Glutamatergic neuron (in vitro differentiated cells): Measurements from ENCODE around the gene NRARP. TPM values are rescaled to one million over a fixed set of nuclear protein-coding genes. Genes with fewer than 3 reads are reported as not detected.
A peak's percentile ranks its signal among the peaks of the same experiment; 100 is the strongest.

Experiments used
- DNase-seq: peaks from one replicate; pipeline ENCODE4 v3.0.0; 2022
- H3K27ac Mint-ChIP-seq: one replicate; pipeline ENCODE4 v1.8.0; 2020; ENCODE audit warnings: mild to moderate bottlenecking, mixed read lengths, inconsistent platforms; ENCODE audit not compliant: unreplicated experiment
- H3K27me3 Mint-ChIP-seq: one replicate; pipeline ENCODE4 v1.8.0; 2020; ENCODE audit warnings: mild to moderate bottlenecking, moderate library complexity, mixed read lengths, inconsistent platforms; ENCODE audit not compliant: unreplicated experiment
- H3K36me3 Mint-ChIP-seq: one replicate; pipeline ENCODE4 v1.8.0; 2020; ENCODE audit warnings: mild to moderate bottlenecking, mixed read lengths, inconsistent platforms; ENCODE audit not compliant: unreplicated experiment
- H3K4me1 Mint-ChIP-seq: one replicate; pipeline ENCODE4 v1.8.0; 2020; ENCODE audit warnings: mild to moderate bottlenecking, low read depth, mixed read lengths, inconsistent platforms; ENCODE audit not compliant: unreplicated experiment
- H3K4me3 Mint-ChIP-seq: one replicate; pipeline ENCODE4 v1.8.0; 2020; ENCODE audit warnings: mild to moderate bottlenecking, mixed read lengths, inconsistent platforms; ENCODE audit not compliant: unreplicated experiment
- H3K9me3 Mint-ChIP-seq: one replicate; pipeline ENCODE4 v1.8.0; 2020; ENCODE audit warnings: mild to moderate bottlenecking, moderate library complexity, mixed read lengths, inconsistent platforms; ENCODE audit not compliant: unreplicated experiment
- total RNA-seq: library from RNA; stranded (reverse); fragmentation: NEBNext Ultra II Directional; extraction: Animal tissue kit (Norgen Biotek cat#: 25700); gene quantifications from one replicate; pipeline ENCODE4 v1.2.1, GENCODE V29; 2021; ENCODE audit not compliant: unreplicated experiment
- TF ChIP-seq, protein P1 (sequence below): fragments of 200-600 bp; sonication (generic); IDR thresholded peaks from one replicate; pipeline ENCODE4 v1.5.0; 2021; ENCODE audit not compliant: partially characterized antibody, unreplicated experiment

The NRARP gene
- total RNA-seq, 1 donor from 2014 or later: 15.2 TPM

DNA sequence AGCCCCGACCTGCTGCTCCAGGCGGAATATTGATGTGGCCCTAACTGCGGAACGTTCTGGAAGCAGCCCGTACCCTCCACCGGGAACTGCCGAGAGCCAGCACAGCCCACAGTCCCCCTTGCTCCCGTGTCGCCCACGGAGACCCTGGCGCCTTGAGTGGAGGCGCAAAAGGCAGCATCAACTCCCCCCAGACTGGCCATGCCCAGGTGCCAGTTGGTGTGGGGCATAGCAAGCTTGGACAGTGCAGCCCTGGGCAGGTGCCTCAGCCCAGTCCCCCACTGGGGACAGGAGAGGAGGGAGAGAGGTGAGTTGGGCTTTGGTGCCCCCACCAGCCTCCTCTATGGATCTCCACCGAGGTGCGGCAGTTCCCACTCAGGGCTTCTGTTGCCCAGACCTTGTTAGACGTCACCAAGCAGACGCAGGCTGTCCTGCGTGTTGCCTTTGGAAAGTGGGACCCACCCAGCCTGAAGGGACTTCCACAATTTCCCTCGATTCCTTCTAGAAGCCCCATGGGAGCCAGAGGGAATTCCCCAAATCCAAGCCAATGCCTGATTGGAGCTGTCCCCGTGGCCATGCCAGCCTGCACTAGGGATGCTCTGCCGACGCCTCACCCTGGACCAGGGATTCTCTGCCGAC is 19.8 kb upstream of the NRARP start:
- H3K27me3 Mint-ChIP-seq: peaks cover 3% of the 10 kb centered on the region
- TF ChIP-seq, protein P1, sequence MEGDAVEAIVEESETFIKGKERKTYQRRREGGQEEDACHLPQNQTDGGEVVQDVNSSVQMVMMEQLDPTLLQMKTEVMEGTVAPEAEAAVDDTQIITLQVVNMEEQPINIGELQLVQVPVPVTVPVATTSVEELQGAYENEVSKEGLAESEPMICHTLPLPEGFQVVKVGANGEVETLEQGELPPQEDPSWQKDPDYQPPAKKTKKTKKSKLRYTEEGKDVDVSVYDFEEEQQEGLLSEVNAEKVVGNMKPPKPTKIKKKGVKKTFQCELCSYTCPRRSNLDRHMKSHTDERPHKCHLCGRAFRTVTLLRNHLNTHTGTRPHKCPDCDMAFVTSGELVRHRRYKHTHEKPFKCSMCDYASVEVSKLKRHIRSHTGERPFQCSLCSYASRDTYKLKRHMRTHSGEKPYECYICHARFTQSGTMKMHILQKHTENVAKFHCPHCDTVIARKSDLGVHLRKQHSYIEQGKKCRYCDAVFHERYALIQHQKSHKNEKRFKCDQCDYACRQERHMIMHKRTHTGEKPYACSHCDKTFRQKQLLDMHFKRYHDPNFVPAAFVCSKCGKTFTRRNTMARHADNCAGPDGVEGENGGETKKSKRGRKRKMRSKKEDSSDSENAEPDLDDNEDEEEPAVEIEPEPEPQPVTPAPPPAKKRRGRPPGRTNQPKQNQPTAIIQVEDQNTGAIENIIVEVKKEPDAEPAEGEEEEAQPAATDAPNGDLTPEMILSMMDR: no peak
- H3K4me1 Mint-ChIP-seq: peaks cover 4% of the 10 kb centered on the region
- no peak overlapping the region for H3K27ac Mint-ChIP-seq
- peaks cover 8% of the 10 kb centered on the region for H3K9me3 Mint-ChIP-seq
- H3K4me3 Mint-ChIP-seq: no peak overlapping the region
- peaks cover 10% of the 10 kb centered on the region for H3K36me3 Mint-ChIP-seq
- no peak for DNase-seq

DNA sequence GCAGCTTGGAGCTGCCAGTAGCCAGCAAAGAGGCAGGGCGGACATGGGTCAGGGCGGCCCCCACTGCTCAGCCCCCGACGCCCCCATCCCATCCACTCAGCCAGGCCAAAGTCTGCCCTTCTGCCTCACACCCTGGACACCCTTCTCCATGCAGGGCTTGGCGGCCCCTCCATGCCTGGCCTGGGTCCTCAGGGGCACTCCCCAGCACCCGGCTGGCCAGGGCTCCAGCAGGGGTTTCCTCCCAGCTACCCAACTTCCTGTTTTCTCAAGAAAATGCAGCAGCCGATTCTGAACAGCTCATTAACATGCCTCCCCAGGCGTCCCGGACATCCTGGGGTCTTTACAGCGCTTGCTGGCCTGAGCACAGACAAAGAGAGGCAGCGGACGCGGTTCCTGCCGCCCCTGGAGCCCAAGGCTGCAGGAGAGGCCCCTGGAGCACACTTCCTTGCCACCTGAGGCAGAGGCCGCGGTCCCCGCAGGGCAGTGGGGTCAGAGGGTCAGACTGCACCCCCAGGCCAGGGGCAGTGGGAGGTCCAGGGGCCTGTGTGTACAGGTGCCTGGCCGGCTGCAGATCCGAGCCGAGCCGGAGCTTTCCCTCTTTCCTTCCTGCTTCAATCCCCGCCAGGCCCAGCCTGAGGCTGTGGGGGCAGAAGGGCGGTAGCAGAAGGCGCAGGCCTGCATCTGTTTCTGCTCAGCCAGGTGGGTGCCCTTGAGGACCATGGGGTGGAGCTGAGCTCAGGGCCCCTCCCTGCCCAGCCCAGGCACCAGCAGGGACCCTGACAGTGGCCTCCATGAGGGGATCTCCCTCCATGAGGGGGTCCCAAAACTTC is 18.7 kb upstream of the NRARP start:
- TF ChIP-seq, protein P1: no peak
- Mint-ChIP-seq H3K27me3 (peaks cover 3% of the 10 kb centered on the region), H3K4me1 (peaks cover 4% of the 10 kb centered on the region), H3K27ac (peak overlapping the region; percentile 73), H3K4me3 (no peak overlapping the region), H3K36me3 (no peaks in the 10 kb centered on the region), H3K9me3 (peaks cover 4% of the 10 kb centered on the region)
- peak; percentile 61 for DNase-seq

DNA sequence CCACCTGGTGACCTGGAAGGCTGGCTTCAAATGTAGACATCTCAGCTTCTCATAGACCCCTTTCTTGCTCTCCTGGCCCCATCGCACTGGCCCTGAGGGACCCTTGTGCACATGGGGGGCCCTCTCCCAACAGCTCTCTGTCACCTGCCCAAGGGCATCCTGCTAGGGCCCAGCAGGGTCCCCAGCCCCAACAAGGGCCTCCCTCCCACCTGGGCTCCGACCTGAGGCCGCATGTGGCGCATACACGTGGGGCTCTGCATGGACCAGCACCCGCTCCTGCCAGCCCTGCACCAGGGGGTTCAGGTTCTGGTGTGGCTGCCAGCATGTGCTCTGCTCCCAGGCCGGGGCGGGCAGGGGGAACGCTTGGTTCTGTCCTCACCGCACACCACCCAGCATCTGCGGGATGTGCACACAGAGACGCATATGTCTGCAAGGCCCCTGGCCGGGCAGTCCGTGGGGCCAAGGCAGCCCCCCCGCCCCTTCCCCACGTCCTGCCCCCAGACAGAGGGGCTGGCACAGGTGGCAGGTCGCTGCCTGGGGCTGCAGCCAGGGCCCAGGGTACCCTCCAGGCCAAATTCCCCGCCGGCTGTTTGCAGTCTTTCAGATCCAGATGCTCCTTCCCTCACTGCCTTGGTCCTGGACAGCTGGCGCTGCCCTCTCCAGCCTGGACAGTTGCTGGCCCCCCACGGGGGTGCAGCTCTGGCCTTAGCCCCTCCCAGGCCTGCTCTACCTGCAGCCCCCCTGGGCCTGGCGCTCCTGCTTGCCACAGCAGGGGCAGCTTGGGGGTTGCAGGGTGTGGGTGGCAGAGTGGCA is 17.9 kb upstream of the NRARP start:
- H3K27me3 Mint-ChIP-seq: peaks cover 3% of the 10 kb centered on the region
- H3K9me3 Mint-ChIP-seq: peaks cover 4% of the 10 kb centered on the region
- no peaks in the 10 kb centered on the region for H3K36me3 Mint-ChIP-seq
- TF ChIP-seq, protein P1: no peak
- peak; percentile 24 for DNase-seq
- H3K4me1 Mint-ChIP-seq: peaks cover 4% of the 10 kb centered on the region
- no peak overlapping the region for H3K4me3 Mint-ChIP-seq
- no peak overlapping the region for H3K27ac Mint-ChIP-seq

DNA sequence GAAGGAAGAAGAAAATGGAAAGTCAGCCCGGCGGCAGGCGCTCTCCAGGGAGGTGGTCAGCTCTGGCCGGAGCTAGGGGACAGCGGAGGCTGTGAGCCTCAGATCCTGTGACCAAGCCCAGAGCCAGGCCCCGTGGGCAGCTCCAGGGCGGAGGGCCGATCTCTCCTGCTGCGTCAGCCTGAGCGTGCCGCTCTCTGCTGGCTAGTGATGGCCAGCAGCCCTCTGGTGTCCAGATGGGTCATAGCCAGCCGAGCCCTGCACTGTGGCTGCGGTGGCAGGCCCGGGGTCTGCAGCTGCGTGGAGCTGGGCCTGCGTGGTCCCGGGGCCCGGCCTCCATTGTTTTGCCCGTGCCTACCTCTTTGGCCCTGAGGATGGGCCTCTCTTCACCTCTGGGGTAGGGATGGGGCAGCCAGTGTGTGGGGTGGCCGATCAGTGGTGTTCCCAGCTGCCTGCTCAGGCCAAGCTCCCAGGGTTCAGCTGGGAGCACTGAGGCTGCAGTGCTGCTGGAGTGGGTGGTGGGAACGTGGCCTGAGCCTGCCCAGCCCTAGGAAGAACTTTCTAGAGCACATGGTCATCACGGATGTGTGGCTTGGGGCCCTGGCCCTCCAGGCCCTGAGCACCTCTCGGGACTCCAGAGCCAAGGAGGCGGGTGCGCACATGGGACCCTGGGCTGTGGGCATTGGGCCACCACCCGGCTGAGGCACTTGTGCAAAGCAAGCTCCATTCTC is 17.1 kb upstream of the NRARP start:
- Mint-ChIP-seq H3K4me3 (no peak overlapping the region), H3K27me3 (peaks cover 3% of the 10 kb centered on the region), H3K9me3 (peaks cover 3% of the 10 kb centered on the region), H3K27ac (no peak overlapping the region), H3K4me1 (peaks cover 4% of the 10 kb centered on the region), H3K36me3 (no peaks in the 10 kb centered on the region)
- TF ChIP-seq, protein P1: no peak
- peak; percentile 69 for DNase-seq
